ENCODE data around the gene RBPJL.

DNA sequence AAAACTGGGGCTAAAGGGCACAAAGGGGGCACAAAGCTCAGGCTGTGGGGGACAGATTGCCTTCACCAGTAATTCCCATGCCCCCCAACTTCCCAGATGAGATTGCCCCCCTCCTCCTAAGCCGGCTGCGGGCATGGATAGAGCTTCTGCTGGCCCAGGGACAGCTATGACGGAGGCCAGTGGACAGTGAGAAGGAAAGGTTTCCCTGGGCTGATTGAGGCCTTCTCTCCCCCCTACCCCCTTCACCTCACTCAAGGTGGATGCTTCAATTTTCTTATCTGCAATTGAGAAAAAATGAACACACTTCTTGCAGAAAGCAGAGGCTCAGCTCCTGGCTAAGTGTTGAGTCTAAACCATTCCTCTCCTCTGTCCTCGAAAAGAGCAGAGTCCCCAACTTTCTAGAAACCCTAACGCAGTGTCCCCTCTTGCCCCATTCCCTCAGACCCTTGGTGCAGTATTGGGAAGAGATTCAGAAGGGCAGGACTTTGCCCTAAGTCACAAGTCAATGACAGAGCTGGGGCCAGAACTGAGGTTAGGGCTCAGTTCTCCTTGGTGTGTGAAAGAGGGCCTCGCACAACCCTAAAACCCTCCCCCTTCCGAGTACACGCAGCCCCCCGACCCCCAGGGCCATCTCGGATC, 40.8 kb downstream of the RBPJL start:
- TF ChIP-seq, protein P1, sequence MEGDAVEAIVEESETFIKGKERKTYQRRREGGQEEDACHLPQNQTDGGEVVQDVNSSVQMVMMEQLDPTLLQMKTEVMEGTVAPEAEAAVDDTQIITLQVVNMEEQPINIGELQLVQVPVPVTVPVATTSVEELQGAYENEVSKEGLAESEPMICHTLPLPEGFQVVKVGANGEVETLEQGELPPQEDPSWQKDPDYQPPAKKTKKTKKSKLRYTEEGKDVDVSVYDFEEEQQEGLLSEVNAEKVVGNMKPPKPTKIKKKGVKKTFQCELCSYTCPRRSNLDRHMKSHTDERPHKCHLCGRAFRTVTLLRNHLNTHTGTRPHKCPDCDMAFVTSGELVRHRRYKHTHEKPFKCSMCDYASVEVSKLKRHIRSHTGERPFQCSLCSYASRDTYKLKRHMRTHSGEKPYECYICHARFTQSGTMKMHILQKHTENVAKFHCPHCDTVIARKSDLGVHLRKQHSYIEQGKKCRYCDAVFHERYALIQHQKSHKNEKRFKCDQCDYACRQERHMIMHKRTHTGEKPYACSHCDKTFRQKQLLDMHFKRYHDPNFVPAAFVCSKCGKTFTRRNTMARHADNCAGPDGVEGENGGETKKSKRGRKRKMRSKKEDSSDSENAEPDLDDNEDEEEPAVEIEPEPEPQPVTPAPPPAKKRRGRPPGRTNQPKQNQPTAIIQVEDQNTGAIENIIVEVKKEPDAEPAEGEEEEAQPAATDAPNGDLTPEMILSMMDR (conservative IDR thresholded peaks at IDR 0.05; ENCODE audit: low read length) = no peak
- no peak for TF ChIP-seq EZH2phosphoT487 (IDR thresholded peaks at IDR 0.05; ENCODE audit: borderline replicate concordance, low read depth, low read length)

Data from OCI-LY7 (cell line).